Heart right ventricle (tissue), 16 donors: ENCODE measurements around the gene PLCB1. TPM values are rescaled to one million over a fixed set of nuclear protein-coding genes. Genes with fewer than 3 reads are reported as not detected.
A peak's percentile ranks its signal among the peaks of the same experiment; 100 is the strongest.

Source experiments
- ATAC-seq, 8 donors: fragments of 200-7000 bp; cut with Tn5 transposase; one replicate each; pipeline ENCODE4 v1.9.1; 2020; ENCODE audit warnings: mild to moderate bottlenecking in 8 of 8, moderate library complexity in 8 of 8, moderate number of reproducible peaks in 1 of 8
- DNase-seq, 2 donors: peaks; one replicate each; pipeline ENCODE4 v3.0.0-alpha.2; 2020
- H3K27ac ChIP-seq, 10 donors: fragments of 200-600 bp; sonication (generic) in 2 of 10; one replicate each; pipeline versions ENCODE4 v1.5.0 to v1.8.0; 2020 to 2022; ENCODE audit warnings: mild to moderate bottlenecking in 3 of 10
- H3K27me3 ChIP-seq, 7 donors: fragments of 200-600 bp; one replicate each; pipeline ENCODE4 v1.8.0; 2021 to 2022; ENCODE audit warnings: mild to moderate bottlenecking in 2 of 7
- H3K36me3 ChIP-seq, 9 donors: fragments of 200-600 bp; sonication (generic) in 1 of 9; one replicate each; pipeline versions ENCODE4 v1.5.0 to v1.8.0; 2020 to 2022; ENCODE audit warnings: mild to moderate bottlenecking in 2 of 9
- H3K4me1 ChIP-seq, 9 donors: fragments of 200-600 bp; sonication (generic) in 1 of 9; one replicate each; pipeline versions ENCODE4 v1.5.0 to v1.8.0; 2020 to 2022; ENCODE audit warnings: mild to moderate bottlenecking in 4 of 9
- H3K4me3 ChIP-seq, 10 donors: fragments of 200-600 bp; sonication (generic) in 2 of 10; one replicate each; pipeline versions ENCODE4 v1.5.0 to v1.8.0; 2020 to 2022; ENCODE audit warnings: mild to moderate bottlenecking in 7 of 10, moderate library complexity in 2 of 10
- H3K9me3 ChIP-seq, 11 donors: fragments of 200-600 bp in 10 of 11; sonication (generic) in 2 of 11; one replicate each; pipeline versions ENCODE4 v1.5.0 to v1.8.0; 2013 to 2022; ENCODE audit warnings: mild to moderate bottlenecking in 2 of 11, control low read depth in 1 of 11, moderate library complexity in 1 of 11
- WGBS, 2 donors: extraction: QIAGEN DNeasy Blood & Tissue Kit; methylation state at CpG; one replicate each; pipeline ENCODE4 v1.1.7; 2013; ENCODE audit warnings: inconsistent platforms in 1 of 2; 5-methylcytosine and 5-hydroxymethylcytosine counted together
- intact Hi-C, 10 donors: fragments of 100-400 bp; cut with DNase I; formaldehyde crosslinking; loops; one replicate each; pipeline versions ENCODE4 v1.11.1 to v1.14.2; 2022
- polyA plus RNA-seq, 2 donors: library from polyadenylated mRNA; stranded (reverse); fragments of 200-250 nt; gene quantifications; one replicate each; pipeline ENCODE4 v1.2.3, GENCODE V29; 2013
- total RNA-seq, 10 donors: library from RNA; stranded (reverse); fragmentation: NEBNext Ultra II Directional in 3 of 10; extraction: Animal tissue kit (Norgen Biotek cat#: 25700) in 3 of 10; gene quantifications; one replicate each; pipeline versions ENCODE4 v1.2.1 to v1.2.4, GENCODE V29; 2021 to 2023
- TF ChIP-seq, protein P1 (sequence below), 9 donors: fragments of 200-600 bp; sonication (generic) in 2 of 9; IDR thresholded peaks; one replicate each; pipeline versions ENCODE4 v1.5.0 to v1.8.0; 2021 to 2022; ENCODE audit warnings: antibody characterized with exemption in 9 of 9, mild to moderate bottlenecking in 5 of 9, moderate library complexity in 1 of 9
- donor health status: Arrhythmogenic right ventricular cardiomyopathy.
- donor health status: ischemic (EF 13 %, LVEDD 7.1; RV severe dilation, severe dysfunction).
- donor health status: healthy with polysubstance abuse.
- donor health status: DM: no; HTN: yes; CAD: no.
- donor health status: DM: no; HTN: no; CAD: no.
- donor health status: ischemic (EF 25% LVEDD 6.9; RV normal size, moderate dysfunction).
- donor health status: ischemic (EF 25% LVEDD 5.7; RV mildly dilated, moderate dysfunction).
- donor health status: healthy.
- donor health status: DM: yes; HTN: yes; CAD: no.
- donor health status: Ischemic cardiomyopathy.
- donor health status: ischemic (EF 35%, LVEDD 5.7; RV mildly dilated, moderate dysfunction).
- donor health status: nonischemic (EF 11% LVEDD 7.7; RV severe dilation, severe dysfunction).
- donor health status: DM: yes; HTN: yes; CAD: no.
- donor health status: PGD.
- donor health status: ischemic (EF 29% LVEDD 5.4; RV normal size, mild dysfunction).
- donor health status: nonischemic (EF 23%, LVEDD 6.1; RV moderate dilation, normal function).

PLCB1 gene
- total and polyA plus RNA-seq, 12 donors, result 2.2 to 12.7 (median 7.1) TPM

DNA sequence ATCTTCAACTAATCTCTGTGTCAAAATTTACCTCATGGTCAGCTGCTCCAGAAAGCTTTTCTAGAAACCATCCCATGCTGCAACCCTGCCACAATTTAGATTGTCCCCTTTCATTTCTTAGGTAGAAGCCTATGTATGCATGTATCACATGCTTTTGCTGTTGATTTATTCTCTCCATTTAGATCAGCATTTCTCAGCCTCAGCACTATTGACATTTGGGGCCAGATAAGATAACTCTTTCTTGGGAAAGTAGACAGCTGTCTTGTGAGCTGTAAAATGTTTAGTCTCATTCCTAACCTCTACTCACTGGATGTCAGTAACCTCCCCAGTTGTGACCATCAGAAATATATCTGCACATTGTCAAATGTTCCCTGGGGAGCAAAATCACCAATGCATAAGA, 99.0 kb downstream of the PLCB1 start:
- Histone ChIP-seq H3K9me3 (no peaks in the 10 kb centered on the region), H3K4me3 (no peak overlapping the region), H3K36me3 (no peaks in the 10 kb centered on the region), H3K27me3 (no peaks in the 10 kb centered on the region), H3K4me1 (peaks cover 0 to 45% (median 12%) of the 10 kb centered on the region in 9 donors), H3K27ac (no peak overlapping the region)
- intact Hi-C loops, result loop anchor here in 1 of 10 donors (10.0 kb wide), 1 partner anchor 76 kb away; no protein-coding TSS in a partner anchor
- no peak for DNase-seq
- TF ChIP-seq, protein P1, sequence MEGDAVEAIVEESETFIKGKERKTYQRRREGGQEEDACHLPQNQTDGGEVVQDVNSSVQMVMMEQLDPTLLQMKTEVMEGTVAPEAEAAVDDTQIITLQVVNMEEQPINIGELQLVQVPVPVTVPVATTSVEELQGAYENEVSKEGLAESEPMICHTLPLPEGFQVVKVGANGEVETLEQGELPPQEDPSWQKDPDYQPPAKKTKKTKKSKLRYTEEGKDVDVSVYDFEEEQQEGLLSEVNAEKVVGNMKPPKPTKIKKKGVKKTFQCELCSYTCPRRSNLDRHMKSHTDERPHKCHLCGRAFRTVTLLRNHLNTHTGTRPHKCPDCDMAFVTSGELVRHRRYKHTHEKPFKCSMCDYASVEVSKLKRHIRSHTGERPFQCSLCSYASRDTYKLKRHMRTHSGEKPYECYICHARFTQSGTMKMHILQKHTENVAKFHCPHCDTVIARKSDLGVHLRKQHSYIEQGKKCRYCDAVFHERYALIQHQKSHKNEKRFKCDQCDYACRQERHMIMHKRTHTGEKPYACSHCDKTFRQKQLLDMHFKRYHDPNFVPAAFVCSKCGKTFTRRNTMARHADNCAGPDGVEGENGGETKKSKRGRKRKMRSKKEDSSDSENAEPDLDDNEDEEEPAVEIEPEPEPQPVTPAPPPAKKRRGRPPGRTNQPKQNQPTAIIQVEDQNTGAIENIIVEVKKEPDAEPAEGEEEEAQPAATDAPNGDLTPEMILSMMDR (IDR thresholded peaks at IDR 0.05), result no peak
- ATAC-seq, result no peak

DNA sequence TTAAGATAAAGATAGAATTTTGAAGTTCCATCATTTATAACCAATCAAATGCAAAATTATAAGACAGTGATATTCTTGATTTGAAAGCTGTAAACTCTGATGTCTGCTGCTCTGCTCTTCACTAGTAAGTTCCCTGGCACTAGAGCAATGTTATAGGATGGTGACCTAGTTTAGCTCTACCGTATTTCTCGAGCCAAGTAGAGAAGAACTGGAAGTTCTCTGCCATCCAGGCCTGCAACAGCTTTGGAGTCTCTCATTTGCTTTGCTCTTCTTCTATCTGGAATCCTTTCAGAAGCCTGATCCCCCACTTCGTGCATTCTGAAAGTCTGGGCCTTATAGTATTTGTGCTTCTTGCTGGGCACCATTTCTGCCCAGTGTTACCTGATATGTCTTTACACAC, 100.3 kb downstream of the PLCB1 start:
- DNase-seq (no peak), ATAC-seq (peak in 1 of 8 donors; percentile 53)
- TF ChIP-seq, protein P1 (IDR thresholded peaks at IDR 0.05), result no peak
- intact Hi-C loops, result loop anchor here in 1 of 10 donors (10.0 kb wide), 1 partner anchor 78 kb away; no protein-coding TSS in a partner anchor
- H3K27me3 ChIP-seq, result no peaks in the 10 kb centered on the region
- peaks cover 0 to 42% (median 12%) of the 10 kb centered on the region in 9 donors for H3K4me1 ChIP-seq
- no peak overlapping the region for H3K27ac ChIP-seq
- no peaks in the 10 kb centered on the region for H3K36me3 ChIP-seq
- no peak overlapping the region for H3K4me3 ChIP-seq
- 73 to 76% methylated on average over 3 of the region's 3 CpGs for WGBS, 2 donors
- no peaks in the 10 kb centered on the region for H3K9me3 ChIP-seq

DNA sequence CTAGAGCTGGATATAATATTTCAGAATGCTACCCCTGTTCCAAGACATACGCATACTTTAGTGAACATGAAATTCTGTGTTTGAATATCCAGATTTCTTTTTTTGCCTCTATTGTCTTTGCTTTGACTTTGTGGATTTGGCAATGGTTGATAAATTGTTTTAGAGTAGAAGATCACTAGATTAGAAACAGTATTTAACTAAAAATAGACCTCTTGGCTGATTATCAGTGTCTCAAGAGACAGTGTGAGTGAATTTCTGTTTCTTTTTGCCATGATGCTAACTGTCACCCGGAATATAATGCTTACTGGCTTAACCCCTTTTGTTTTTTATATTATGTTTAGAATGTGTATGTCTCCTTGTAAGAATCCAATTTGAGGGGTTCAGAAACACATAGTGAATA, 102.5 kb downstream of the PLCB1 start:
- peak in 4 of 8 donors; percentile 11 to 83 (median 58) for ATAC-seq
- TF ChIP-seq, protein P1 (IDR thresholded peaks at IDR 0.05), result no peak
- 27 to 35% methylated on average over 2 of the region's 2 CpGs for WGBS, 2 donors
- no peaks in the 10 kb centered on the region for H3K27me3 ChIP-seq
- peaks cover 0 to 47% (median 12%) of the 10 kb centered on the region in 9 donors for H3K4me1 ChIP-seq
- no peak overlapping the region for H3K4me3 ChIP-seq
- intact Hi-C loops, result loop anchor here in 1 of 10 donors (10.0 kb wide), 1 partner anchor 80 kb away; no protein-coding TSS in a partner anchor
- no peaks in the 10 kb centered on the region for H3K36me3 ChIP-seq
- H3K27ac ChIP-seq, result peak overlapping the region in 4 of 10 donors; percentile 11 to 54 (median 40)
- no peaks in the 10 kb centered on the region for H3K9me3 ChIP-seq
- no peak for DNase-seq

DNA sequence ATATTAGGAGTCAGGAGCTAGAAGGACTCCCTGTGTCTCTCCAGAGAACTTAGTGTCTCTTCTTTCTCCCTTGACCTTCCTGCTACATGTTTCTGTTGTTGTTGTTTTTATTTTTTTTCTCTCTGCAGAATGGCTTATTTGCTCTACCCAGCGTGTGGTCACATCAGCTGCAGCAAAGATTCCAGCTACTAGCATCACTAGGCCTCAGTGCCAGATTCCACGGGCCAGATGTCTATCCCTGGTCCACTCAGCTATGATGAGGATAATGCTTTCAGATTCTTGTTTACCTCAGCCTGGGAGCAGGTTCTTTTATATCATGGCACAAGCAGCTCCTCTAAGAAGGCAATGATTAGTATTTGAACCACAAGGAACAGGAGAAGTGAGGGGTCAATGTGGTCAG, 110.0 kb downstream of the PLCB1 start:
- Histone ChIP-seq H3K9me3 (no peaks in the 10 kb centered on the region), H3K4me1 (peaks cover 0 to 70% (median 32%) of the 10 kb centered on the region in 9 donors), H3K36me3 (no peaks in the 10 kb centered on the region), H3K27me3 (no peaks in the 10 kb centered on the region), H3K4me3 (no peak overlapping the region), H3K27ac (peak overlapping the region in 2 of 10 donors; percentile 9 to 60)
- no peak for DNase-seq
- intact Hi-C loops, result loop anchor here in 1 of 10 donors (10.0 kb wide), 1 partner anchor 107 kb away; the partner anchor contains the start of gene PLCB1
- ATAC-seq, result no peak
- WGBS, 2 donors, result 74 to 84% methylated on average over 2 of the region's 2 CpGs
- TF ChIP-seq, protein P1 (IDR thresholded peaks at IDR 0.05), result no peak
